HG02943 (cell line): ENCODE measurements around the gene DUSP3.

Experiments
- ATAC-seq: cut with Tn5 transposase; IDR thresholded peaks from one replicate; pipeline ENCODE4 v1.9.1; 2021; ENCODE audit warnings: mild to moderate bottlenecking, low read depth, moderate library complexity; ENCODE audit not compliant: unreplicated experiment

Gene DUSP3

GRCh38 chr17:43778337-43779144 is at the start of gene DUSP3:
DUSP3 (minus strand) TSS chr17:43778977; CDS start chr17:43778924, 53 bp downstream.
- no peak for ATAC-seq

GRCh38 chr17:43827596-43827995 is 48.8 kb upstream of the DUSP3 start:
- no peak for ATAC-seq

- ATAC-seq: no peak
Observed at GRCh38 chr17:43826206-43826605, 47.4 kb upstream of the DUSP3 start.

GRCh38 chr17:43825567-43825966 is 46.8 kb upstream of the DUSP3 start:
- no peak for ATAC-seq

GRCh38 chr17:43823350-43824084 is 44.7 kb upstream of the DUSP3 start:
- ATAC-seq: no peak

- no peak for ATAC-seq
Observed at GRCh38 chr17:43822570-43823190, 43.9 kb upstream of the DUSP3 start.

GRCh38 chr17:43820759-43821158 is 42.0 kb upstream of the DUSP3 start:
- ATAC-seq: no peak

- no peak for ATAC-seq
Observed at GRCh38 chr17:43818966-43819365, 40.2 kb upstream of the DUSP3 start.

GRCh38 chr17:43817826-43818225 is 39.0 kb upstream of the DUSP3 start:
- no peak for ATAC-seq

GRCh38 chr17:43816336-43817320 is 37.9 kb upstream of the DUSP3 start:
- no peak for ATAC-seq

- ATAC-seq: no peak
Observed at GRCh38 chr17:43814714-43815113, 35.9 kb upstream of the DUSP3 start.

GRCh38 chr17:43814026-43814425 is 35.2 kb upstream of the DUSP3 start:
- no peak for ATAC-seq

GRCh38 chr17:43813386-43813785 is 34.6 kb upstream of the DUSP3 start:
- no peak for ATAC-seq

- no peak for ATAC-seq
Observed at GRCh38 chr17:43812396-43813265, 33.9 kb upstream of the DUSP3 start.

GRCh38 chr17:43810823-43811222 is 32.0 kb upstream of the DUSP3 start:
- no peak for ATAC-seq

GRCh38 chr17:43810226-43810715 is 31.5 kb upstream of the DUSP3 start:
- ATAC-seq: no peak

- ATAC-seq: no peak
Observed at GRCh38 chr17:43809121-43809520, 30.3 kb upstream of the DUSP3 start.

- ATAC-seq: no peak
Observed at GRCh38 chr17:43808076-43808475, 29.3 kb upstream of the DUSP3 start.

- ATAC-seq: no peak
Observed at GRCh38 chr17:43805117-43805516, 26.3 kb upstream of the DUSP3 start.
